CD4-positive, alpha-beta T cell treated with Interleukin-6 for 4 hours (primary cell): Measurements from ENCODE around the gene HS3ST5.
"Not testable (repeated sequence)": the region's sequence is repeated elsewhere in the genome, so short reads cannot be mapped to it uniquely, and the experiment has no call there.

ENCODE experiments used
- DNase-seq: peaks from one replicate; pipeline ENCODE4 v3.0.0-alpha.2; 2020; ENCODE audit warnings: mixed read lengths

Gene HS3ST5

DNA sequence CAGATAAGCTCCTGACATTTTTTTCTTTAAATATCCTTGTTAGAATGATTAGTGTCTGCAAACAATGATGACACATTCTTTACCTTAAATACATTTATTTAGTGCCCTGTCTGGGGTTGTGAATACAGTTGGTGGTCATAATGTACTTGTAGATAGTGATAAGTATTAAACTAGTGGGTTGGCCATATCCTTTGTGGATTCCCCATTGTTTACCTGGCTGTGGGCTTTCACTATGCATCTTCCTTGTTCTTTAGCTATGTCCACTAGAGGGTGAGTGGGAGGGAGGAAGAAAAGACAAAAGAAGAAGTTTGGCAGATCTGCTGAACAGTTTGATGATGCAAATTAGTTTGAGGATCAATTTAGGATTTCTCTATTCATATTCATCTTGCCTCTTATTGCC lies 15.7 kb downstream of the HS3ST5 start:
- no peak for DNase-seq

DNA sequence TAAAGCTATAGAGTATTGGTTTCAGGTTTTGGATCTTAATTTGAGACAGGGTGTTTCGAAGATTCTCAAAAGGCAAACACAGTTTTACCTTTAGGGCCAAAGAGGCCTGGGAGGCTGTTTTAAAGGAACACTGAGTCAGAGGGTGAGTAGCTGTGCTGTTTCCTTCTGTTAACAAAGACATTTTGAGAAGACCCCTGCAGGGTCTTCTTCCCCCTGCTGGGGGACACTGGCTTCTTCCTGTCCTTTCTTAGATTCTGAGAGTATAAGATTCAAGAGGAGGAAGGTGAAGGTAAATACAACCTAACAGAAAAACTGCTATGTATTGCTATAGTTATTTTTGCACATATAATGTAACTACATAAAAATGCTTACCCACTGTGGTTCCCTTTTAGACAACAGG lies 19.0 kb downstream of the HS3ST5 start:
- DNase-seq: no peak

DNA sequence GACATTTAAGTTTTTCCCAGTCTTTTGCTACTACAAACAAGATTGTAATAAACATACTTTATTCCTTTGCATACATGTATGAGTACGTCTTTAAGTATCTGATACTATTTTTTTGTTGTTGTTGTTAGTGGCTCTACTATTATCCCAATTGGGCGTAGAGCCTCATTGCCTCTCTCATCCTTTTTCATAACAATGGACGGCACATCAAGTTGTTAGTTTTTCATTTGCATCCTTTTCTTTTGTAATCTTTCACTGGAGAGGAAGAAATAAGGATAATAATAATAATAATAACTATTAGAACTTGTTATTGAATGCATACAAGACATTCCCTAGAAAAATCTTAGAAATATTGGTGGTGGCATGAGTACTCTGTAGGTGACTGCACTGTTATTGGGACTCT lies 23.1 kb downstream of the HS3ST5 start:
- DNase-seq: no peak

DNA sequence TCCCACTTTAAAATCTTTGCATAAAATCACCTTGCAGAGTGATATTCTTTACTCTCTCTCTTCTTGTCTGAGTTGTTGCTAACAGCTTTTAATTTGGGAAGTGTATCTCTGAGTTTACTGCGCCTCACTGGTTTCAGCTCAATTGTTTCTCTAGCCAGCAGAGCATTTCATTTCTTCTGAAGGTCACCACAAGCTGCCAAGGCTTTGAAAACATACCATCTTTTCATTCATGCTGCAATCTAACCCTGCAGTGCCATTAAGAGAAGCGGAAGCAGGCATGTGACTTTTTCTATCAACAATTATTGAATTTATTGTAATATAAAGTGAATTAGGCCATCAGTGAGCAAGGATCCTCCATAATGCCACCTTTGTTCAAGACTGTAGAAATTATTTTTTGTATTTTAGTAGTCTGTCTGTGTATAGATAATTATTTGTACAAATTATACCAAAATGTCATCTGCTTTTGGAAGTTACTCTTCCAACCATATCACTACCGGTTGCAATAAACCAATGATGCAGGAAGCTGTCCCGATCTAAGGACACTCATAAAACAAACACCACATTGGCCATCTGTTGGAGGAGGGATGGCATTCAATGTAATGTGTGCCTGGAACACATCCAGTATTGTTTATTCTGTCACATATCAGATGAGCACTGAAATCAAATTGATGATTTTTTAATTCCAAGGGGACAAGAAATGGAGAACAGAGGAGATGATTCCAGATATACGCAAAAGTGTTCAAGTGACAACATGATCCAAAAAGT lies 26.8 kb downstream of the HS3ST5 start:
- DNase-seq: no peak

DNA sequence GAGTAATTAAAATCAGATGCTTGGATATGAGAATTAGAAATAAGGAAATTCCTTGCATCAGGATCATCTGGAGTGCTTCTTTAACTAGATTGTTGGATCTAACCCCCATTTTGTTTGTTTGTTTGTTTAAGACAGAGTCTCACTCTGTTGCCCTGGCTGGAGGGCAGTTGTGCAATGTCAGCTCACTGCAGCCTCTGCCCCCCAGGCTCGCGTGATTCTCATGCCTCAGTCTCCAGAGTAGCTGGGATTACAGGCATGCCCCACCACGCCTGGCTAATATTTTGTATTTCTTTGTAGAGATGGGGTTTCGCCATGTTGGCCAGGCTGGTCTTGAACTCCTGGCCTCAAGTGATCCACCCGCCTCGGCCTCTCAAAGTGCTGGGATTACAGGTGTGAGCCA lies 29.0 kb downstream of the HS3ST5 start:
- not testable (repeated sequence) for DNase-seq

DNA sequence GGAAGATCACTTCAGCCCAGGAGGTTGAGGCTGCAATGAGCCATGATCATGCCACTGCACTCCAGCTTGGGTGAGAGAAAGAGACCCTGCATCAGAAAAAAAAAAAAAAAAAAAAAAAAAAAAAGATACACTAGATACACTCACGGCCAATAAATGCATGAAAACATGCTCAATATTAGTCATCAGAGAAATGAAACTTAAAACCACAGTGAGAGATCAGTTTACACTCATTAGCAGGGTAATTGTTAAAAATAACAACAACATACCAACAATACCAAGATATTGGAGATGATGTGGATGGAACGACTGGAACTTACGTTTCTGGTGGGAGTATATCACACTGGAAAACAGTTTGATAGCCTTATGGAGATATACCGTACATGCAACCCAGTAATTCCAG lies 29.9 kb downstream of the HS3ST5 start:
- no peak for DNase-seq

DNA sequence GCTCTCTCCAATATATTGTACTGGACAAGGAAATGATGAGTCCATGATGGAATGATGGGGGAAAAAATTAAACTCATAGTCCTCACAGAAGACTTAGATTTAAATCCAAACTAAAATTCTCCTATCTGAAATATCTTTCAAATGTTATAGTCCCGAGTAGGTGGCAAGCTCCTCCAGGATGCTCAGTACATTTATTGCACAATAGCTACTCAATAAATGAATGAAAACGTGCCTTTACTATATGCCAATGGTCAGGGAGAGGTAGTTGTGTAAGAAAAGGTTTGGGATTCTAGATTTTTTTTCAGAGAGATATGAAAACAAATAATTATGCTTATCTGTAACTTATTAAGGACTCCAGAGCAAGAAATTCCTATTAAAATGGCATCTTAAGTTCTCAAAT lies 32.8 kb downstream of the HS3ST5 start:
- DNase-seq: no peak

DNA sequence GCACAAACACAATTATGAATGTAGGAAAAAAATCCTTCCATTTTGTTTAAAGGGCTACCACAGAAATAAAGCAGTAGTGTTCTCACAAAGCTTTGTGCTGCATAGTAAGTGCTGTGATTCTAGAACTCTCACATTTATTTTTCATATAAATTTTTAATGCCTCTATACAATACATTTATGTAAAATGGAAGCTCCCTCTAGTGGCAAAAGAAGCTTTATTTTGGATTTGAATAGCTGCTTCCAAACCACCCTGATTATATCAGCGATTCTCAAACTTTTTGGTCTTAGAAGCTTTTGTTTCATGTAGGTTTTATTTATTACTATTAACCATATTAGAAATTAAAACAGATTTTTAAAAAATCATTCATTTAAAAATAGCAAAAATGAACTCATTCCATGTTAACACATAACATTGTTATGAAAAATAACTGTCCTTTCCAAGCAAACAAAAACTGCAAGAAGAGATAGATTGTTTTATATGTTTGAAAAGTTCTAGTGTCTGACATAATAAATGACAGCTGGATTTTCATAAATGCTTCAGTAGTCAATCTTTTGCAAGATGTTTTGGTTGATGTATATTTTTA lies 38.4 kb downstream of the HS3ST5 start:
- DNase-seq: no peak

DNA sequence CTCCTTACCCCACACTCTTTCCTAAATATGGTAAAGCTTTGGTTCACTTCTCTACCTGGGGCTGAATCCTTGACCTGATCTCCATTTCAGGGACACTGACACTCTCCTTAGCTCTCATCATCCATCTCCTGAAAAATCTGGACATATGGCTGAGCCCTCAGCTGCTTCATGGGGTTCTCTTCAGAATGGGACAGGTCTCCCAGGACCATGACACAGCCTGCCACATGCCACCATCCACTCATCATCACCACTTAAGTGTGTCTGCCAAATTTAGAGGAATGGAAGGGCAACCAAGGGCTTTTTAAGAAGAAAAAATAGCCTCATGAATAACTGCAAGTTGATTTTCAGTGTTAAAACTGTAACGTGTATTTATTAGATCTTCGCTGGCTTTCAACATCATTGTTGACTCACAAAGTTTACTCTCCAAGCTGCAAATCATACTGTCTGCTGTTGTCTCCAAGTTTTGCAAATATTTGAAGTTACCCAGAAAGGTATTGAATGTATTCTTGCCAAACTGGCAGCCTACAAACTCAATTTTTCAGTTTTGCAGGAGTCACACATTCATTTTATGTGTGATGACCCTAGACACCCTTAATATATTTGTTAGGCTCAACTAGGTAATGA lies 41.1 kb downstream of the HS3ST5 start:
- no peak for DNase-seq

DNA sequence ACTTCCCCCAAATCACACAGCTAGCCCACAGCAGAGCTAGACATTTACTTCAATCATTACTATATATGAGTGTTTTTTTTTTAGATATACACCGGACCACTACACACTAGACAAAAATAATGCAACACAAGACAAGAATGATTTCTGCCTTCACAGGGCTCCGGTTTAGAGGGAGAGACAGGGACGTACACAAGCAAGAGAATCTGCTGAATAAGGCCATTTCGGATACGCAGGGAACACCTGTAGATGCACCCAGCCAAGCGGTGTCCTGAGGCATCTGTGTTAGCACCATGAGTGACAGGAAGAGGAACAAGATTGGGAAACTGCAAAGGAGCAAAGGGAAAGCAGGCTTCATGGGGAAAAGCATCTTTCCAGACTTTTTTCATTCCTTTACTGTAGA lies 45.7 kb downstream of the HS3ST5 start:
- no peak for DNase-seq

DNA sequence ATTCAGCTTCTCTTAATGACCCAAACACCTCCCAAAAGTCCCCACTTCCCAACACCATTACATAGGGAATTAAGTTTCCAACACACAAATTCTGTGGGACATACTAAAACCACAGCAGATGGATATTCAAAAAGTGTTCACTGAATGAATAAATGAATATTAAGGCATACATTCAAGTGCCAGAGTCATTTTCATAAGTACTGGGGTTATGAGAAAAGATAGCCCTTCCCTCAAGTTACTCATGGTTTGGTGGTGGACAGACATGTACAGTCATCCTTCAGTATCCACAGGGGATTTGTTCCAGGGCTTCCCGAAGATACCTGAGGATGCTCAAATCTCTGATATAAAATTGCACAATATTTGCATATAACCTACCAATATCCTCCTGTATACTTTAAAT lies 50.4 kb downstream of the HS3ST5 start:
- DNase-seq: no peak

DNA sequence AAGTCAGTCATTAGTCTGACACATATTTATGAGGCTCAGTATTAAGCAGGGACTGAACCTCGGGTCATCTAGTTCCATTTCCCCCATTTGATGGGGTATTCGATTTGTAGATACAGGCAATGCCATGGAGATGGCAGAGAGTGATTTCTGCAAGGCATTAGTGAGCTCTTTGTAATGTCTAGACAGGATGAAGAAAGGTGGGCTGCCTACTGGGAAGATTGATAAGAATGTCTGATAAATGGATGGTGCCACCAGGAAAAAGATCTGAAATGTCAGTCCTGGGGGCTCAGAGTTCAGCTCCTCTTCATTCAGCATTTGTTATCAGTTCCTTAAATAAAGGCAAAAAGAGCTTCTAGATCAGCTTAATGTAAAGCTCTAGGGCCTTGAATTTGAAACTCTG lies 51.4 kb downstream of the HS3ST5 start:
- DNase-seq: no peak

DNA sequence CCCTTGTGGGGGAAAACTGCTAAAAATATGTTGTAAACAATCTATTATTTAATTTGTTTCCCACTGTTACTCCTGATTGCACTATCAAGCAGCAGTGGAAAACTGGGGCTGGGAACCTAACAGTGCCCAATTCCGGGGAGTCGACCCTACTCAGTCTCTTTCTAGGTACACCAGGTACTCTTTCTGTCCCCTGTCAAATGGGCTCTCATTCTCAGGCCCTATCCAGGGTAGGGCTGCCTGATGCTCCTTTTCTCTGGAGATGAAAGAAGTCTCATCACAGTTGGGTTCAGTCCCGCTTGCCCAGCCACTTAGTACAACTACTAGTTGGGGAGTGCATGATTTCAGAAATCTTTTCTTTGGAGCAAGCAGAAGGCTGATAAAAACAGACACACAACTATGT lies 52.0 kb downstream of the HS3ST5 start:
- DNase-seq: no peak

DNA sequence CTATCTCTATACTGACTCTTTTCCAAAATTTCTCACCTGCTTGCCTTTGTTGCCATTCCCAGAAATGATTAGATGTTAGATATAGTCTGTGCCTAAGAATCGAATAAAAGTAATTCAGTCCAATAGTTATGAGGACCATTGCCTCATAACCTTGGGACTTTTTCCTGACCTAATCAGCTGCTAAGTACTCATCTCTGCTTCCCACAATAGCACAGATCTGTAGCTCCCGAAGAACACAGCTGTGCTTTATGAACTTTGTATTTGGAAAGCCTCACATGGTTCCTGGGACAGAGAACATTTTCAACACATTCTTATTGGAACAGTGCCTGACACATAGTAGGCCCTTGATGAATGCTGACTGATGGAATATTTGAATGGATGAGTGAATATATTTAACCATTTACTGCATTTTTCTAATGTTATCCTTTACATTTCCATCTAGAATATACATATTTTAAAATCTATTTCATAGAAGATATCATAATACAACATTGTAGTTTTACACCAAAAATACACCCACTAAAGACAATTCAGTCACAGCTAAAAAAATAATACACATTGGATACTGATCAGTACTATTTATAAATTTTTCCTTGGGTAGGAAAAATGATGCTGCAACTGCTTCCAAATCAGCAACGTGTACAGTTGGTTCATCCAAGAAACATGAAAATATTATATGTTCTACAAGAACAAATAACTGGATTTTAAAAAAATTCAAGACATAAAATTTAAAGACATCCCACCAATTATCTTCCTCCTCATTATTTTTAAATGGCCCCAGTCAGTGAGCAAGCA lies 53.9 kb downstream of the HS3ST5 start:
- no peak for DNase-seq

DNA sequence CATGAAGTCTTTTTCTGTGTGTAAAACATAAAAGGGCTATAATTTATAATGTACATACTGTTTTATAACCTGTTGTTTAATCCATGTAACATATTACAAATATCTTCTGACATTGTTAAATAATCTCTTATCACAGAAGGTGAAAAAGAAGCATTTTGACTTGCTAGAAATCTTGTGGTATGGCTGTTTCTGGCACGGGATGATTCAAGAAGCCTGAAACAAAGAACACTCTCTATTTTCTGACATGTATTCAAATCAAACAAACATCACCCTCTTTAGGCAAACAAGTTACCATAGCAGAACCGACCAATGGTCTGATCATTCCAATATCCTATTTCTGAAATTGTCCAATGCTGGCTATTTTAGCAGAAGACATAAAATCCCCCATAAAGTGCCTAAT lies 55.4 kb downstream of the HS3ST5 start:
- no peak for DNase-seq

DNA sequence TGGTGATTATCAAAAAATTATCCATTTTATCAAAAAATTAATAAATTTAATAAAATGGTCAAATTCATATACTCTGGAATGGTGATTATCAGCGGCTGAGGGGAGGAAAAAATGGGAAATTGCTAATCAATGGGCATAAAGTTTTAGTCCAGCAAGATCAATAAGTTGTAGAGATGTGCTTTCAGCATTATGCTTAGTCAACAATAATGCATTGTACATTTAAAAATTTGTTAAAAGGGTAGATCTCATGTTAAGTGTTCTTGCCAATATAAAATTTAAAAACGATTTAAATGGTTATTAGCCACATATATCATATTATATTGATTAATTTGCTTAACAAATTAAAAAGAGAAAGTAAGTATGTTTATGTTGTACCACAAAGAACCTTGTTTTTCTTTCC lies 56.6 kb downstream of the HS3ST5 start:
- DNase-seq: no peak

DNA sequence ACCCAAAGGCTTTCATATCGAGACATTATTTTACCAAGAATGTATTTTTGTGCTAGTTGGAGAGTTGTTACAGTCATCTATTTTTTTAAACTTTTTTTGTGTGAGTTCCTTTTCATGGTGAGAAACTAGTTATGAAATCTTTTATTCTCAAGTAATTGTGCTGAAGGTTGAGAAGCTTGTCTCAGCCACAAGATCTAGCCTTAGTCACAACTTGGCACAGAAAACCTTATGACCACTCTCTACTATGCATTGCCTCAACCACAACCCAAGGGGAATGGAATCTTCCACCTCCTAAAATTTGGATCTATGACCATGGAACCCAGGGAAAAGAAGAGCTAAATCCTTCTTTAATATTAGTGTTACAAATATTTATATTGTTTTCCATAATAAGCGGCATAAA lies 58.5 kb downstream of the HS3ST5 start:
- DNase-seq: no peak

DNA sequence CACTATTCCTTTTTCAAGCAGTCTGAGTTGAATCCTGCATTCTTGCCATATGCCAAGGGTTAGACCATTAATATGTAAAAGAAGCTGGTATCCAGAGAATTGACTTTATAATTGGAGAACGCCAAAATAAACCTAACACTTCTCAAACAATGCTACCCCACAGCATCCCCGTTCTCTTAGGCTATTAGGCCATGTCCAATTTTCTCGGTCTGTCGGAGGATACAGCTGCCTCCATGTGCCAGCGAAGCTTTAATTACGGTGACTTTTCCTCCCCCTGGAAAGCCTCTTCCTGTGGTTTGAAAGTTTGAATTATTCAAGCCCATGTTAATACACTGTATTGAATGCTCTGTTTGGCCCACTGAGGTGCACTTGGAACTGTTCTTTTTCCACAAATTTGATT lies 60.5 kb downstream of the HS3ST5 start:
- DNase-seq: no peak

DNA sequence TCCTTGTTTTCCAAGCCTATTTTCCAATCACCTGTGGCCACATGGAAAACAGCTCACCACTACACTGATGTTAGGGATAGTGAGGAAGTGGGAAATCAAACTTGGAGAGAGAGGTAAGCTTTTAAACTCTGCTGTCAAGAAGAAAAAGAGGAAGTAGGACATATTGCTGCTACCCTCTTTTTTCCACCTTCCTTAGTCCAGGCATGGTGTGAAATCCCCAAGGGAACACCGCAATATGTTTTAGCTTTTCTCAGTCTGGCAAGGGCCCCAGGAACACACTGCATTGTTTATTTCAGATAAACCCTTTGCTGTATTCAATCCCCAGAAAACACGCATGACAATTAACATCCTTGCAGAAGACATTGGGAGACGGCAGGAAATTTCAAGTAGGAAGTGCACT lies 61.3 kb downstream of the HS3ST5 start:
- no peak for DNase-seq

DNA sequence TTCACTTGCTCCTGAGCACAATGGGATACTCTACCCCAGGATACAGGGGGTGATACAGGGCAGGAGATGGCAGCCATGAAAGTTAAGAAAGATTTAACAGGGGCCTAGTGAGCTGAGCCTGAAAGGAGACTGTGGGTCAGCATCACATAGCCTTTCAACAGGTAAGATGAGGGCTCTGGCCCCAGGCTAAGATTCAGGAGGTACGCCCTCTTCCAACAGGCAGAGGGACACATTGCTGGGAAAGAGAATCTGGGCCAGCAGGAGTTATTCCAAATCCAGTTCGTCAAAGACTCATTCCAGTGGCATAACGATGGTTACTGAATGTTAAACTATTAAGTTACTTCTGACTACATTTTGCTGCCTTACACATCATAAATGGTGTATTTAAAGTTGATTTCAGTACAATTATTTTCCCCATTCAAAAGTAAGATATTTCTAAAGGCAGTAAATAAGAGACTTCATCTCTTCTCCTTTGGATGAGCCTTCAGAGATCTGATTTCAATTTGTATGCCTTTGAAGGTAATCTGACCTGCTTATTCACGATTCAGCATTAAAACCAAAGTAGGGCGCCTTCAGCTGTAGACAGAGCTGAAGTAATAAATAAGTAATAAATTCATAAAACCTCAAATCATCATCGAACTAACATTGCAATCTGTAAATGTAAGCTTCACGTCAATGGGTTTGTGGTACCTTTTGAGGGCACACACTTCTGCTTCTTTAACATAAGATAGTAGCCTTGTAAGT lies 62.4 kb downstream of the HS3ST5 start:
- DNase-seq: no peak

DNA sequence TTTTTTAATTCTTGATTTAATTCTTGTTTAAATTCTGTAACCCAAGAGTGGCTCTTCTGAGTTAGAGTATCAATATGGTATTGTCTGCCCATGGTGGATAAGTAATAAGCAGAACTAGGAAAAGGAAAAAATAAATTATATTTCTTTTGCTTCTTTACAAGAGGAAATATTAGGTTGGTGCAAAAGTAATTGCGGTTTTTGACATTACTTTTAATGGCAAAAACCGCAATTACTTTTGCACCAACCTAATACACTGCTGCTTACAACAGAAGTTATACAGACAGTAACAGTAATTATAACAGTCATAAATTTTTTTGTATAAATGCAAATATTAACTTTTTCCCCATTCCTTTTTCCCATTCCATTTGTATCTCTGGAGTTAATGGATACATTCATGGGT lies 65.6 kb downstream of the HS3ST5 start:
- DNase-seq: no peak

DNA sequence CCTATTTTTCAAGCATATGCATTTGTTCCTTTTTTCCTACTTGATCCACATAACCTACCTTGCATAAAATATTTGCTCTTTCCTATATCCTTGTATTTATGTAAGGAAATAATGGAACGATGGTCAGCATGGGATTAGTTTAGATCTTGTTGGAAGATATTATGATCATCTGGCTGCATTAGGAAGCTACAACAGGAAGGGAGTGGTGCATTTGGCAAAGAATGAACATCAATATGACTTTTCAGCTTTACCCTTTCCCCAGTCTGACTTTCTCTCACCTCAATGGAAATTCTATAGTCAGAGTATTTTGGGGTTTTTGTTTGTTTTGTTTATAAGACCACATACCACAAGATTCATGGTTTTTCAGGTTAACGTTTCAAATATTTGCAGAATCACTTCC lies 66.0 kb downstream of the HS3ST5 start:
- no peak for DNase-seq

DNA sequence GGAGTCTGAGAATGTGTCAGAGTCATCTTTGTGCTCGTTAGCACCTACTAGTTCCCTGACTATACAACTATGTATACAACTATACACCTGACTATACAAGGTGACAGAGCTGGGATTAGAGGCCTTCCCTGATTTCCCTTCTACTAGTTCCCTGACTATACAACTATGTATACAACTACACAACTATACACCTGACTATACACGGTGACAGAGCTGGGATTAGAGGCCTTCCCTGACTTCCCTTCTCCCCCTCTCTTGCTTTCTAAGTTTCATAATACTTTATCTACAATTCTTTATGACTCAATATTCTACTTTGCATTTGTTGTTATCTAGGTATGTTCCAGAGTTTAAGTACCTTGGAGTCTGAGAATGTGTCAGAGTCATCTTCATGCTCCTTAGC lies 68.0 kb downstream of the HS3ST5 start:
- DNase-seq: no peak
